Erythroblast (primary cell): Measurements from ENCODE around the gene GMDS.

ENCODE experiments used
- DNase-seq, 2 experiments: peaks; one replicate each; lab custom pipeline; 2025; lab: John Stamatoyannopoulos, UW
- GATA1 ChIP-seq: IDR thresholded peaks from 2 replicates; pipeline ENCODE4 v1.6.1; 2011; ENCODE audit warnings: low read depth, mild to moderate bottlenecking, control low read depth, low read length, moderate library complexity
- POLR2A ChIP-seq: IDR thresholded peaks from 2 replicates; pipeline ENCODE4 v1.6.1; 2011; ENCODE audit warnings: mild to moderate bottlenecking, low read length

Gene GMDS

GRCh38 chr6:1792989-1793388 lies 452.4 kb downstream of the GMDS start:
- peak; percentile 67 to 68 for DNase-seq
- TF ChIP-seq GATA1 (no peak), POLR2A (no peak)

GRCh38 chr6:1790684-1791083 lies 454.7 kb downstream of the GMDS start:
- no peak for TF ChIP-seq GATA1
- no peak for TF ChIP-seq POLR2A
- DNase-seq, result peak in 1 of 2 experiments; percentile 8

DNA sequence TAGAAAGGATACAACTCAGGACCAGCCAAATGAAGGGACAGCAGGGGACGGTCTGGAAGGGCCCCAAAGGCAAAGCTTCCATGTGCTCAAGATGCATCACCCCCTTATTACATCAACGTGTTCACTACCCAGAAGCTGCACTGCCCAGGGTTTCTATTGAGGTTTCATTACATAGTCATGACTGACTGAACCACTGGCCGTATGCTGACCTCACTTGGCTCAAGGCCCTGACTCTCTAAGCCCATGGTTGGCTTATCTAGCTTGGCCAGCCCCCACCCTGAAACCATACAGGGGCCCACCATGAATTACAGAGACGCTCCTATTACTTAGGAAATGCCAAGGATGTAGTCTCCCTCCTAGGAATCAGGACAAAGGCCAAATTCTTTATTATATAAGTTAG lies 456.3 kb downstream of the GMDS start:
- TF ChIP-seq POLR2A (no peak), GATA1 (no peak)
- peak; percentile 45 to 58 for DNase-seq

GRCh38 chr6:1787894-1788293 lies 457.5 kb downstream of the GMDS start:
- no peak for DNase-seq
- TF ChIP-seq GATA1, result no peak
- TF ChIP-seq POLR2A, result no peak

DNA sequence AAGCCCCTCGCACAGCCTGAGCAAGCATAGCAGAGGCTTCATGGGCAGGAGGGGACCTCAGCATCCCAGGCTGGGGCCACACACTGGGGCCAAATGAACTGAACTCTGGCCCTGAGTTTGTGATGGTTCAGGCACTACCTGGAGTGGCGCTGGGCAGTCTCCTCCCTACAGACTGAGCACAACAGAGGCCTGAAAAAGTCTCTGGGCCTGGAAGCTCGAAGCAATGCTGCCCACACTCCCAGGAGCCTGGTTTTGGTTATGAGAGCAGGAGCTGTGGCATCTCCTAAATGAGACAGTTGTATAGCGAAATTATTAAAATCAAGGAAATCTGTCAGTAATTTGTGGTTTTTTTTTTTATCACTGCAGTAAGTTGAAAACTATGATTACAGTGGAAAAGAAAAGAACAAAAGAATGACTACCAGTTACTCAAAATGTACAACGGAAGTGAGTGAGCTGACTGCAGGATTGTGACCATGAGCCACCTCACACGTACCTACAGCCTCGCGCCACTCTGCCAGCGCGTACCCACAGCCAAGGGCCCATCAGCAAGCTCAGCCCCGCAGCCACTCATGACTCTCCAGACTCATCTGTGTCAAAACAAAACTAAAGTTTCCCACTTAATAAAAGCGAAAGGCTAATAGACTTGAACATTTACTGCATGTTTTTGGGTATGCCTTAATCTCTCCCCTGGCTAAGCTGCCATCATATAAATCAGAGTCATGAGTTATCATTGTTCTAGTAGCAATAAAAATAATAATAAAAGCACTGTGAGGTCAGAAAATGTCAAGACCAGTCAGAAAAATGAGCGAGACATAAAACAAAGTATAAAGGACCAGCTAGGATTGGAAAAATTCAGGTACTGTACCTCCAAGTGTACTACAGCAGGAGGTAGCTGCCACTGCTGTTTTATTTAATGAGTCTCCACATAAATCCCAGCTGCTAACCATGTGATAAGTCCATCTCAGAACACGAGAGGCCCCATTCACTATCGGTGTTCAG lies 458.7 kb downstream of the GMDS start:
- no peak for TF ChIP-seq GATA1
- no peak for TF ChIP-seq POLR2A
- no peak for DNase-seq

DNA sequence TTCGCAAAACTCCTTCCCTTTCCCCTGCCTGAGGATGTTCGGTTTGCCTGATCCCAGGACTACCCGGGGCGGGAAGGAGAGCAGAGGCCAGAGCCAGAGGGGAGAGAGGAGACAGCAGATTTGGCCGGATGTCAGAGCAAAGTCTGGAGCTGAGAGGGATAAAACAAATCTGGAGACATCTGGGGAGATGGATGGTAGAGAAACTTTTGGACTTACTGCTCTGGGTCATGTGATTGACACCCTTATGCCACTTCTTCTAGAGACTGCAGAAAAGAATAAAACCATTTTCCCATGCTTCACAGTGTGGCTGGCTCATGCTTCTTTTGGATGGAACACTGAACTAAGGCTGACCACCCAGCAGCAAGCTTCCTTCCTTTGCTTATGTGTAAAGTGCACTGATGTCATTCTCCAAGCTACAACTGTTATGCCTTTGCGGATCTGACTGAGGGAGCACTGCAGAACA lies 461.0 kb downstream of the GMDS start:
- TF ChIP-seq POLR2A (no peak), GATA1 (no peak)
- DNase-seq, result no peak

GRCh38 chr6:1781817-1782184 lies 463.6 kb downstream of the GMDS start:
- TF ChIP-seq GATA1 (no peak), POLR2A (no peak)
- no peak for DNase-seq

DNA sequence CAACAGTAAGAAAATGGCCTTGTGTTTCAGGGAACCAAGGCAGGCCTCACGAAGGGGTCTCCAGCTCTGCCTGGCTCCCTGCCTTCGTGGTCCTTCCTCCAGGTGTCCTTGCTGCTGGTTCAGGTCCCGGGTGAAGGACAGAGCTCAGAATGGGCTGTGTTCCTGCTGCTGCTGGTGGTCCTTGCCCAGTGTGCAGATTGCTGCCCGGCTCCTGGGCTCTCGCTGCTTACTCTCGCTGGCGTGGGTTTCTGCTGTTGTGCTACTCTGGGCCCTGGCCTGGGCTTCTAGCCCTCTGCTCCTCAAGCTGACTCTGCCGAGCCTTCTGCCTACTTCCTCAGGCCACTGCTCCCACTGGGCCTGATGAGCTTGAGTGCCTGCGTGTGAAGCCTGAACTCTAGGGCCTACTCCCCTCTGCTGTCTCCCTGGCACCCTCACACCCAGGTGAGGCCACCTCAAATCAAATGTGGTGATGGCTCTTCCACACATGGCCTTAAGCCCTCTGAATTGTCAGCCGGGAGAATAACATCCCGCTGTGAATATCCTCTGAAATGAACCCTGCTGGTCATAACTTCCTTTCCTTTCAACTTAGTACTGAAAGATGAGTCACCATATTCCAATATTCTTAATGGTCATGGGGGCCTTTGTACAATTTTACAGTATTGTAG lies 464.1 kb downstream of the GMDS start:
- no peak for DNase-seq
- no peak for TF ChIP-seq GATA1
- no peak for TF ChIP-seq POLR2A

GRCh38 chr6:1780251-1780867 lies 465.0 kb downstream of the GMDS start:
- DNase-seq, result no peak
- TF ChIP-seq POLR2A (no peak), GATA1 (no peak)

DNA sequence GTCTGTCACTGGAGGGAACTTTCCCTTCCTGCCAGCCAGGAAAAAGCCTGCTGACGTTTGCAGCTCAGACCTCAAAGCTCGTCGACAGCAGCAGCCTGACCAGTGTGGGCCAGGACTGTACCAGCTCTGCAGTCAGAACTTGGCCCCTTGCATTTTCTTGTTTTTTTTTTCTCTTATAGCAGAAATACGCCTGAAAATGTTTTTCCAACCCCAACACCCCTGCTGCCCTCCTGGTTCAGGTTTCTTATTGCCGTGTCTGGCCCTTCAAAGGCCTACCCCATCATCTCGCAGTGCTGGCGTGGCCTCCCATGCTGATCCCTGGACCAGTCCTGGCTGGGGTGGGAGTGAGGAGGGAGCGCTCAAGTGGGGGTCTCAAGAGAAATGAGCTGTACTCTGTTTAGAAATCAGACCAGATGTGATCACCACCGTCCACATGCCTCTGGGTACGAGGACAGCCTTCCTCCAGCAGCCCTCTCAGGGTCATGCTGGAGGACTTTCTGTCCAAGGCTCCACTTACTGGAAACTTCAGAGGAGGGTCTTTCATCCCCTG lies 466.6 kb downstream of the GMDS start:
- DNase-seq, result no peak
- TF ChIP-seq GATA1 (no peak), POLR2A (no peak)

DNA sequence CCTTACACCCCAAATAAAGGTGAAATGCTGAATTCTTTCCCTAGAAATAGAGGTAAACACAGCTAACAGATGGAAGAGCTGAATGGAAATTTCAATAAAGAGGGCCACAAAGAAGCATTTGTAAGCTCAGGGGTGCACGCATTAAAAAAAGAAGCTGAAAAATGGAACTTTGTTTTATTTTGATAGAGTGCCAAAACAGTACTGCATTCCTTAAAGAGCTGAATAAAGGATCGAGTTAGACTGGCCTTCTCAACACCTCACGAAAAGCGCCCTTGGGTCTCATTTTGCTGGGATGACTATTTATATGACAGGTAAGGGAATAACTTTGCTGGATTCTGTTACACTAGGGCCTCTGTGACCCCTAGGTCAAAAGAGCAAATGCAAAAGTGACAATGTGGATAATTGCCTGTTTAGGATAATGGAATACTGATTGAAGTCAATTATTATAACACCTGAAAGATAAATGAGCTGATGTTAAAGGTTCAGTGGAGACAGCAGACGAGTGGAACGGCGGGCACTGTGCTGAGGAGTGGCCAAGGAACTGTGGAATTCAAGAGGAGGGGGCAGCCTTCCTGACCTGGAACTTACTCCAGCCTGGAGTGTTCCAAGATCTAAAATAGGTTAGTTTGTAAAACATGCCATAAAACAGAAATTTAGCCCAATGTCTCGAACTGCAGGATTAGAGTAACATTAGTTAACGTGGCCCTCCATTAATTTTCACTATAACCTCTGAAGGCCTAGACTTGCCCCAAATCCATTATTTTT lies 467.3 kb downstream of the GMDS start:
- TF ChIP-seq POLR2A (no peak), GATA1 (no peak)
- no peak for DNase-seq

GRCh38 chr6:1775441-1775840 lies 470.0 kb downstream of the GMDS start:
- no peak for DNase-seq
- no peak for TF ChIP-seq POLR2A
- TF ChIP-seq GATA1, result no peak

GRCh38 chr6:1774226-1774915 lies 471.0 kb downstream of the GMDS start:
- DNase-seq, result no peak
- TF ChIP-seq GATA1 (no peak), POLR2A (no peak)
